OCI-LY3 (cell line): Measurements from ENCODE around the gene FAM240A.

ENCODE experiments used
- H2AFZ ChIP-seq: fragments of 200-600, 300-600 bp; shearing (Covaris generic); 2 replicates; pipeline ENCODE4 v1.6.0; 2014; ENCODE audit warnings: antibody characterized with exemption, low read depth, low read length
- H3K27ac ChIP-seq: fragments of 200-600, 300-600 bp; sonication (generic); 2 replicates; pipeline ENCODE4 v1.5.1; 2014; ENCODE audit warnings: mild to moderate bottlenecking, low read length, moderate library complexity, mixed read lengths
- H3K27me3 ChIP-seq: fragments of 200-600, 300-600 bp; sonication (generic); 2 replicates; pipeline ENCODE4 v1.6.1; 2014; ENCODE audit warnings: low read depth, low read length, mixed read lengths
- H3K36me3 ChIP-seq: fragments of 200-600, 300-600 bp; sonication (generic); replicated peaks from 2 replicates; pipeline ENCODE3; 2014; ENCODE audit warnings: low read depth, low read length, mixed read lengths
- H3K4me1 ChIP-seq: fragments of 300-600, 200-600 bp; sonication (generic); 2 replicates; pipeline ENCODE4 v1.6.1; 2014; ENCODE audit warnings: low read length, mixed read lengths
- H3K4me2 ChIP-seq: fragments of 200-600, 300-600 bp; sonication (generic); 2 replicates; pipeline ENCODE4 v1.6.1; 2014; ENCODE audit warnings: low read length, mixed read lengths
- H3K4me3 ChIP-seq: fragments of 300-600, 200-600 bp; sonication (generic); 2 replicates; pipeline ENCODE4 v1.5.1; 2014; ENCODE audit warnings: antibody characterized with exemption, mild to moderate bottlenecking, low read length, moderate library complexity
- H3K79me2 ChIP-seq: fragments of 300-600, 200-600 bp; shearing (Covaris generic); 2 replicates; pipeline ENCODE4 v1.6.1; 2014; ENCODE audit warnings: mild to moderate bottlenecking, low read length, mixed read lengths
- H3K9ac ChIP-seq: fragments of 300-600, 200-600 bp; shearing (Covaris generic); 2 replicates; pipeline ENCODE4 v1.6.0; 2014; ENCODE audit warnings: mild to moderate bottlenecking, low read length, moderate library complexity
- H3K9me3 ChIP-seq: fragments of 200-600, 300-600 bp; shearing (Covaris generic); 2 replicates; pipeline ENCODE4 v1.6.1; 2014; ENCODE audit warnings: low read length, mixed read lengths; ENCODE audit not compliant: insufficient read depth
- H4K20me1 ChIP-seq: fragments of 200-600, 300-600 bp; sonication (generic); 2 replicates; pipeline ENCODE4 v1.6.1; 2016; ENCODE audit warnings: low read length, mixed read lengths; ENCODE audit not compliant: insufficient read depth
- CTCF ChIP-seq: fragments of 200-600, 300-600 bp; sonication (generic); IDR thresholded peaks from 2 replicates; pipeline ENCODE4 v1.5.1; 2014; ENCODE audit warnings: antibody characterized with exemption, low read length, low read depth
- EZH2phosphoT487 ChIP-seq: fragments of 200-600 bp; shearing (Covaris generic); IDR thresholded peaks from 2 replicates; pipeline ENCODE4 v1.6.1; 2018; ENCODE audit warnings: antibody characterized with exemption, mixed run types, low read depth

FAM240A gene

DNA sequence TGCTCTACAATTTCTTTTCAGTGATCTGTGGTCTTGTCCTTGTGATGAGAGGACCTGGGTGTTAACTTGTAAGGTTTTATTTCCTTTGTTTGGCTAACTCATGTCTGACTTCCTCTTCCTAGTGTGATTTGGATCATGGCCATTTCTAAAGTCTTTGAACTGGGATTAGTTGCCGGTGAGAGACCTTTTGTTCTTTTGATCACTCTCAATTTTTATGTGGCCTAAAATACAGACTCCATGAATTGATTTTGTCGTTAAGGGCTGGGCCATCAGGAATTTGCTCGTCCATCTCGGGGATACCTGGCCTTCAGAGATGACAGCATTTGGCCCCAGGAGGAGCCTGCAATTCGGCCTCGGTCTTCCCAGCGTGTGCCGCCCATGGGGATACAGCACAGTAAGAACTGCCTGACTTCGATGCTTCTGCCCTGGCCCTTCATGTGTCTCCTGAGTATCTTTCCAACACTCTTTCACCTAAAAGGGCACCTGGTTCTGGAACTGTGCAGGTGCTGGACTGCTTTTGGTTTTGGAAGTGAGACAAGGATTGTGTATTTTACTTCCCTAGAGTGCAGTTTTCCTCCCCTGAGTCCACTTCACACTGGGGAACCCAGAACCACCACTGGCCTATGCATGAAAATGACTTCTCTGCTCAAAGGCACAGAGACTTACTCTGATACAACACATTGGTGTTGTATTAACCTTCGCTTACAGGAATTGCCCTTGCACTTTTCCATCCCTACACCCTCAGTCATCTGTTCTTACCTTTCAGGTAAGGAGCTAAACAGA is 33.2 kb upstream of the FAM240A start:
- Histone ChIP-seq H3K4me3 (no peak overlapping the region), H2AFZ (no peak overlapping the region), H3K9ac (no peak overlapping the region), H4K20me1 (no peaks in the 10 kb centered on the region), H3K4me2 (no peak overlapping the region), H3K27ac (no peak overlapping the region), H3K79me2 (no peaks in the 10 kb centered on the region), H3K27me3 (no peaks in the 10 kb centered on the region), H3K4me1 (no peaks in the 10 kb centered on the region), H3K36me3 (no peaks in the 10 kb centered on the region), H3K9me3 (no peaks in the 10 kb centered on the region)
- TF ChIP-seq CTCF = no peak
- no peak for TF ChIP-seq EZH2phosphoT487

- TF ChIP-seq CTCF = no peak
- TF ChIP-seq EZH2phosphoT487 = no peak
- Histone ChIP-seq H3K79me2 (no peaks in the 10 kb centered on the region), H3K27ac (no peak overlapping the region), H3K4me1 (no peaks in the 10 kb centered on the region), H3K4me2 (no peak overlapping the region), H3K9me3 (no peaks in the 10 kb centered on the region), H2AFZ (no peak overlapping the region), H3K9ac (no peak overlapping the region), H3K36me3 (no peaks in the 10 kb centered on the region), H3K4me3 (no peak overlapping the region), H3K27me3 (no peaks in the 10 kb centered on the region), H4K20me1 (no peaks in the 10 kb centered on the region)
Observed at GRCh38 chr3:46579756-46580286, 32.5 kb upstream of the FAM240A start.

DNA sequence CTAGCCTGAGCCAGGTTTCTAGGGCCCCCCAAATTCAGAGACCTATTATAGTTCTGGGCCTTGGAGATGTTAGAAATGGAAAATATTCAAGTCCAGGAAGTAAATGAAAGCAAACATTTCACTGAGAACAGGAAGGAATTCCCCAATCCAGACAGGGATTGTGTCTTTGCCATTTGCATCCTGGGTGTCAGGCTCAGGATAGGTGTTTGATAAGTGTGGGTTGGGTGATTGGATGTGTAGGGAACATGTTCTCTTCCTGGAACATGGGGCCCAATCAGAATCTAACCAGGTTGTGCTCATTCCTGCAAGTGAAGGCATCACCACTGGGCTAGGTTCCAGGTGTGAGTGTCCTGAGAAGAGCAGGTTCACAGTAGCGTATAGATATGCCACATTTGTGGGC is 31.6 kb upstream of the FAM240A start:
- no peaks in the 10 kb centered on the region for H3K79me2 ChIP-seq
- H3K9me3 ChIP-seq = no peaks in the 10 kb centered on the region
- no peak overlapping the region for H3K9ac ChIP-seq
- H3K4me1 ChIP-seq = no peaks in the 10 kb centered on the region
- H3K36me3 ChIP-seq = no peaks in the 10 kb centered on the region
- no peak overlapping the region for H2AFZ ChIP-seq
- no peaks in the 10 kb centered on the region for H4K20me1 ChIP-seq
- no peak overlapping the region for H3K4me2 ChIP-seq
- no peak overlapping the region for H3K27ac ChIP-seq
- TF ChIP-seq CTCF = no peak
- no peak for TF ChIP-seq EZH2phosphoT487
- no peak overlapping the region for H3K4me3 ChIP-seq
- no peaks in the 10 kb centered on the region for H3K27me3 ChIP-seq

GRCh38 chr3:46584598-46585467 is 27.5 kb upstream of the FAM240A start:
- H3K27me3 ChIP-seq = no peaks in the 10 kb centered on the region
- H3K79me2 ChIP-seq = no peaks in the 10 kb centered on the region
- H3K4me2 ChIP-seq = no peak overlapping the region
- no peaks in the 10 kb centered on the region for H3K36me3 ChIP-seq
- H3K4me1 ChIP-seq = no peaks in the 10 kb centered on the region
- TF ChIP-seq CTCF (no peak), EZH2phosphoT487 (no peak)
- no peak overlapping the region for H3K9ac ChIP-seq
- no peak overlapping the region for H3K27ac ChIP-seq
- H4K20me1 ChIP-seq = no peaks in the 10 kb centered on the region
- no peaks in the 10 kb centered on the region for H3K9me3 ChIP-seq
- no peak overlapping the region for H2AFZ ChIP-seq
- no peak overlapping the region for H3K4me3 ChIP-seq
